ENCODE measurements around the gene TLX1.

TLX1 gene

DNA sequence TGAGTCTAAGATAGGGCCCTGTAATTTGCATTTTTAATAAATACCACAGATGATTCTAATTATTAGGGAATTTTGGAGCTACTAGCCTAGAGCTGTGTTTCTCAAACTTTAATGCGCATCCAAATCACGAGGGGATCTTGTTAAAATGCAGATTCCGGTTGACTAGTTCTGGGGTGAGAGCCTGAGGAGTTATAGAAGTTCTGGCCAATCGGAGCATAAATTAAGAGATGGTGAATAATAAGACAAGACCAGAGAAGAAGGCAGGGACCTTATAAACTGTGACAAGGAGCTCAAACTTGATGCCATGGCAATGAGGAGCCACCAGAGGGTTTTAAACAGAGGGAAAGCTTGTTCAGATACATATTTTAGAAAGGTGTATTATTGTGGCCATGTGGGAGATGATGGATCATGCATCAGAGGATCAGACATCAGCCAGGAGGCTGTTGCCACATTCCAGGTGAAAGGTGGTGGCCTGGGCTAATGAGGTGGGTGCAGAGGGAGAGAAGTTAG, 29.7 kb upstream of the TLX1 start:
- no peak for ATAC-seq
- Mint-ChIP-seq H3K27ac (no peak overlapping the region), H3K36me3 (no peaks in the 10 kb centered on the region), H3K9me3 (no peaks in the 10 kb centered on the region), H3K4me3 (no peak overlapping the region), H3K4me1 (no peaks in the 10 kb centered on the region)
- DNase-seq (ENCODE audit: low spot score in 2 of 2): no peak

DNA sequence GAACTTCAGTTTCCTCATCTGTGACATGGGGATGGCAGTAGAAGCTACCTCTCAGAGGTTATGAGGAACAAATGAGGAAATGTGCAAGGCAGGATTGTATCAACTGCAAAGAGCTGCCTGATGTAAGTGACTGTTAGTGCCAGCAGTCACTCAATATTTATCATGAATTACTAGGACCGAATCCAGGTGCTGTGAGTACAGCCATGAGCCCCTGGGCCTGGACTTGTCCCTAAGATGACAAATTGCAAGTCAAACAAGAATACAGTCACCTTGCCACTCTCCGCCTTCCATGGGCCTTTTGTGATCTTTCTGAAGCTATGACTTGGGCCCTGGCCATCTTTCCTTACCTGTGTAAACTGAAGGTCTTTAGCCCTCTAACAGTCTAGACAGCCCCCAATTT, 27.7 kb upstream of the TLX1 start:
- no peaks in the 10 kb centered on the region for H3K4me1 Mint-ChIP-seq
- H3K36me3 Mint-ChIP-seq: no peaks in the 10 kb centered on the region
- DNase-seq (ENCODE audit: low spot score in 2 of 2) (no peak), ATAC-seq (no peak)
- no peak overlapping the region for H3K27ac Mint-ChIP-seq
- H3K4me3 Mint-ChIP-seq: no peak overlapping the region
- no peaks in the 10 kb centered on the region for H3K9me3 Mint-ChIP-seq

DNA sequence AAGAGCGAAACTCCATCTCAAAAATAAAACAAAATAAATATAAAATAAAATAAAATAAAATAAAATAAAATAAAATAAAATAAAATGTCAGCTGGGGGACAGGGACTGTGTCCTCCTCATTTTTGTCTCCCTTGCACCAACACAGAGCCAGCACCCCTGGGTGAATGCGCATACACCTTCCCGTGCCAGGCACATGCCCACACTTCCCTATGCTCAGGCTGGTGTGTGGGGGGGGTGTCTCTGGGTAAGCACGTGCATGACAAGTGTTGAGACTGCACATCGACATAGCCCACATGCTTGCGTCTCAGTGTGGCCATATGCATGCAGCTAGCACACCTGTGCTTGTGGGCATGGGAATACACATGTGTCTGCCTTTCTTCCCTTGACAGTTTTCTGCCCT, 24.7 kb upstream of the TLX1 start:
- Mint-ChIP-seq H3K9me3 (no peaks in the 10 kb centered on the region), H3K27ac (no peak overlapping the region), H3K36me3 (no peaks in the 10 kb centered on the region), H3K4me3 (no peak overlapping the region), H3K4me1 (no peaks in the 10 kb centered on the region)
- ATAC-seq (no peak), DNase-seq (ENCODE audit: low spot score in 2 of 2) (no peak)

GRCh38 chr10:101107771-101108170, 23.3 kb upstream of the TLX1 start:
- ATAC-seq: no peak
- Mint-ChIP-seq H3K27ac (no peak overlapping the region), H3K4me1 (no peaks in the 10 kb centered on the region)

DNA sequence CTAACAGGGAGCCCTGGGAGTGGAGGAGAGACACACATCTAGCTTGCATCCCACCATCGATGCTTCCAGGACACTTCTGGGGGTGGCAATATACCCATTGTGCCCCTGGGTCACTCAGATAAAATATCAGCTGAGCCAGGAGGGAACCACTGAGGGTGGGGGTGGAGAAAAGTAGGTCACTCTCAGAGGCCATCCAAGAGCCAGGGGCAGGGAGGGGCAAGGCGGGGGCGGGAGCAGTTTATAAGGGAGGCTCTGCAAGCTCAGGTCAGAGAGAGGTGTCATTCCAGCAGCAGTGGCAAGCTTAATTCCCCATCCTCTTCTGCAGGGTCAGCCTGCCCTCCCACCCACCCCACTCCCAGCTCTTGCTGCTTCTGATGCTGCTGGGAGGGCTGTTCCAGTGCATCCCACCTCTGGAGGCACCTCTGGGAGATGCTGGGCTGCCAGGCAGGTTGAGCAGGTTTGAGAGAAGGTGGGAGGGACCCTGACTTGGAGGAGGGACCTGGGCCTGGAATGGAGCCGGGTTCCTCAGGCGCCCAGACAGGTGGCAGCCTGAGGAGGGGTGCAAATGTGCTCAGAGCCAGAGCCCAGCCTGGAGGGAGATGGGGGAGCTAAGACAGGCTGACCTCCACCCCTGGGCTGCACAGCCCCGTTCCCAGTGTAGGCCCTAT, 20.1 kb upstream of the TLX1 start:
- Mint-ChIP-seq H3K4me1 (no peaks in the 10 kb centered on the region), H3K27ac (no peak overlapping the region), H3K9me3 (no peaks in the 10 kb centered on the region), H3K4me3 (no peak overlapping the region), H3K36me3 (no peaks in the 10 kb centered on the region)
- DNase-seq (ENCODE audit: low spot score in 2 of 2): no peak
- ATAC-seq: no peak

More at GRCh38 chr10:101107771-101108170, 23.3 kb upstream of the TLX1 start:
- H3K9me3 Mint-ChIP-seq: no peaks in the 10 kb centered on the region
- no peak overlapping the region for H3K4me3 Mint-ChIP-seq
- no peak for DNase-seq (ENCODE audit: low spot score in 2 of 2)
- H3K36me3 Mint-ChIP-seq: no peaks in the 10 kb centered on the region

DNA sequence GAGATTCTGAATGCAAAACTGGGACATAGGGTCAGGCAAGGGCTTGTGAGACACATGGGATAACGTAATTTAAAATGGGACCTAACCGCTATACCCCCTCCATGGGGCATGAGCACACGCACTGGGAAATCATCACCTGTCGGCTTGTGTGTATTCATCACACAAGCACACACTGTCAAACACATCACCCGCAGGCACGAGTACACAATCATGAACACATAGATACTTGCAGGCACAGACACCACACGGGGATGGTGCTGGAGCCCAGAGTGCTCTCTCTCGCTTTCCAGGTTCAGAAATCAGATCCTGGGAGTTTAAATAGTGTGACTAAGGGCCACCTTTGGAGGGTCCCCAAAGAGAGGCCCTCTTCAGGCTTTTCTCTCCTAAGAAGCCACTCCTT, 19.6 kb upstream of the TLX1 start:
- no peak overlapping the region for H3K4me3 Mint-ChIP-seq
- no peaks in the 10 kb centered on the region for H3K4me1 Mint-ChIP-seq
- DNase-seq (ENCODE audit: low spot score in 2 of 2): no peak
- H3K27ac Mint-ChIP-seq: no peak overlapping the region
- H3K36me3 Mint-ChIP-seq: no peaks in the 10 kb centered on the region
- no peak for ATAC-seq
- no peaks in the 10 kb centered on the region for H3K9me3 Mint-ChIP-seq

DNA sequence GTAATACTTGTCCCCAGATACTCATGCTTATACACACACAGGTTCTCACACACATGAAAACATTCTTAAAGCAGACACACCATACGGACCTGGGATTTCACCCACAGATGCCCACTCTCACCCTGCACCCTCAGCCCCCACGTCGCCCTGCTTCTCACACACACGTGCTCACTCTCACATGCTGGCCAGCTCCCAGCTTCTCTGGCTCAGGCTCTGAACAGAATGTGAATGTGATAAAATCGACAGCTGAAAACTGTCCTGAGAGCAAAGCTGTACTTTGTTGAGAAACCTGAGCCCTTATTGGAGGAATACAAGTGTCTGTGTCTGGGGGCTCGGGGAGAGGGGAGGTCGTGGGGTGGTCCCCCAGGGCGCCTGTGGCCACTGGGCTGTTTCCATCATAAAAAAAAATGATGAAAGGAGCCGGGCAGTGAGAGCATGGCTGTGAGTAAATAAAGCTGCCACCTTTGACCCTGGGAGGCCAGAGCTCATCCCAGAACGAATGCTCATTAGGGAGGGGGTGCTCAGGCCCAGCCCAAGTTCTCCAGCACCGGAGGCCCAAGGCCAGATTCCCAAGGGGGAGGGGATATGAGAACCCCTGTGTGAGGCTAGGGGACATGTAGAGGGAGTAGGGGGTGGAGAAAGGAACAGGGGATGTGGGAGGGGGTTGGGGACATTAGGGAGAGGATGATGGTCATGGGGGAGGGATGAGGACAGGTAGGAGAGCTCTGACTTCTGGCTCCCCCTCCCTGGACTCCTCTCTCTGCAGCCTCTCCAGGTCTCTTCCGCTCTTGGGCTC, 18.1 kb upstream of the TLX1 start:
- H3K36me3 Mint-ChIP-seq: no peaks in the 10 kb centered on the region
- no peaks in the 10 kb centered on the region for H3K9me3 Mint-ChIP-seq
- H3K4me1 Mint-ChIP-seq: no peaks in the 10 kb centered on the region
- DNase-seq (ENCODE audit: low spot score in 2 of 2) (no peak), ATAC-seq (no peak)
- H3K27ac Mint-ChIP-seq: no peak overlapping the region
- no peak overlapping the region for H3K4me3 Mint-ChIP-seq

DNA sequence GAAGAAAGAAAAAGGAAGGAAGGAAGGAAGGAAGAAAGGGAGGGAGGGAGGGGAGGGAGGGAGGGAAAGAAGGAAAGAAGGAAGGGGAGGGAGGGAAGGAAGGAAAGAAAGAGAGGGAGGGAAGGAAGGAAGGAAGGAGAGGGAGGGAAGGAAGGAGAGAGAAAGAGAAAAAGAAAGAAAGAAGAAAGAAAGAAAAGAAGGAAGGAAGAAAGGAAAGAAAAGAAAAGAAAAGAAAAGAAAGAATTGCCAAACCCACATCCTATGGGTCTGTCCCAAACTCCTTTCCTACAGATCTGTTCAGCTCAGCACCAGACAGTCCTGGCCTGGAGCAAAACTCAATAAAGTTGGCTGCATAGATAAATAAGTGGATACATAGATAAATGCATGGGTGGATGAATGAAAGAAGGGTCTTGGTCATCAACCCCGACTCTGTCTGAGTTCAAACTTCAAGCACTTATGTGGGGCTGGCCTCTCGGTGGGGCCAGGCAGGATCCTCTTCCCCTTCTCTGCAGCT, 17.2 kb upstream of the TLX1 start:
- H3K36me3 Mint-ChIP-seq: no peaks in the 10 kb centered on the region
- no peak overlapping the region for H3K27ac Mint-ChIP-seq
- H3K4me3 Mint-ChIP-seq: no peak overlapping the region
- DNase-seq (ENCODE audit: low spot score in 2 of 2): no peak
- no peak for ATAC-seq
- H3K9me3 Mint-ChIP-seq: no peaks in the 10 kb centered on the region
- H3K4me1 Mint-ChIP-seq: no peaks in the 10 kb centered on the region

GRCh38 chr10:101114646-101115045, 16.5 kb upstream of the TLX1 start:
- no peaks in the 10 kb centered on the region for H3K36me3 Mint-ChIP-seq
- no peak overlapping the region for H3K27ac Mint-ChIP-seq
- H3K4me3 Mint-ChIP-seq: no peak overlapping the region
- no peaks in the 10 kb centered on the region for H3K9me3 Mint-ChIP-seq
- no peaks in the 10 kb centered on the region for H3K4me1 Mint-ChIP-seq
- DNase-seq (ENCODE audit: low spot score in 2 of 2) (no peak), ATAC-seq (no peak)

GRCh38 chr10:101116754-101117153, 14.3 kb upstream of the TLX1 start:
- no peak for ATAC-seq
- no peaks in the 10 kb centered on the region for H3K9me3 Mint-ChIP-seq
- H3K4me3 Mint-ChIP-seq: no peak overlapping the region
- no peak for DNase-seq (ENCODE audit: low spot score in 2 of 2)
- H3K27ac Mint-ChIP-seq: no peak overlapping the region
- H3K36me3 Mint-ChIP-seq: no peaks in the 10 kb centered on the region
- H3K4me1 Mint-ChIP-seq: peaks cover 13% of the 10 kb centered on the region

- ATAC-seq (no peak), DNase-seq (ENCODE audit: low spot score in 2 of 2) (no peak)
- H3K27ac Mint-ChIP-seq: no peak overlapping the region
- H3K4me3 Mint-ChIP-seq: no peak overlapping the region
- H3K9me3 Mint-ChIP-seq: no peaks in the 10 kb centered on the region
- peaks cover 23% of the 10 kb centered on the region for H3K4me1 Mint-ChIP-seq
- H3K36me3 Mint-ChIP-seq: no peaks in the 10 kb centered on the region
Measured at GRCh38 chr10:101118031-101118430, 13.1 kb upstream of the TLX1 start.

DNA sequence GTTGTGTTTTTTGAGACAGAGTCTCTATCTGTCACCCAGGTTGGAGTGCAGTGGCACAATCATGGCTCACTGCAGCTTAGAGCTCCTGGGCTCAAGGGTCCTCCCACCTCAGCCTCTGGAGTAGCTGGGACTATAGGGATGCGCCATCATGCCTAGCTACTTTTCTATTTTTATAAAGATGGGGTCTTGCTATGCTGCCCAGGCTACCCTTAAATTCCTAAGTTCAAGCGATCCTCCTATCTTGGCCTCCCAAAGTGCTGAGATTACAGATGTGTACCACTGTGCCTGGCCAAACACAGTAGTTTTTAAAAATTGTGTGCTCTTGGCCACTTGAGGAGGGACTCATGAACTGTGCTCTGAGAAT, 10.6 kb upstream of the TLX1 start:
- Mint-ChIP-seq H3K9me3 (no peaks in the 10 kb centered on the region), H3K36me3 (no peaks in the 10 kb centered on the region), H3K27ac (peak overlapping the region; percentile 94), H3K4me3 (peak overlapping the region; percentile 89), H3K4me1 (peaks cover 30% of the 10 kb centered on the region)
- ATAC-seq (no peak), DNase-seq (ENCODE audit: low spot score in 2 of 2) (no peak)

DNA sequence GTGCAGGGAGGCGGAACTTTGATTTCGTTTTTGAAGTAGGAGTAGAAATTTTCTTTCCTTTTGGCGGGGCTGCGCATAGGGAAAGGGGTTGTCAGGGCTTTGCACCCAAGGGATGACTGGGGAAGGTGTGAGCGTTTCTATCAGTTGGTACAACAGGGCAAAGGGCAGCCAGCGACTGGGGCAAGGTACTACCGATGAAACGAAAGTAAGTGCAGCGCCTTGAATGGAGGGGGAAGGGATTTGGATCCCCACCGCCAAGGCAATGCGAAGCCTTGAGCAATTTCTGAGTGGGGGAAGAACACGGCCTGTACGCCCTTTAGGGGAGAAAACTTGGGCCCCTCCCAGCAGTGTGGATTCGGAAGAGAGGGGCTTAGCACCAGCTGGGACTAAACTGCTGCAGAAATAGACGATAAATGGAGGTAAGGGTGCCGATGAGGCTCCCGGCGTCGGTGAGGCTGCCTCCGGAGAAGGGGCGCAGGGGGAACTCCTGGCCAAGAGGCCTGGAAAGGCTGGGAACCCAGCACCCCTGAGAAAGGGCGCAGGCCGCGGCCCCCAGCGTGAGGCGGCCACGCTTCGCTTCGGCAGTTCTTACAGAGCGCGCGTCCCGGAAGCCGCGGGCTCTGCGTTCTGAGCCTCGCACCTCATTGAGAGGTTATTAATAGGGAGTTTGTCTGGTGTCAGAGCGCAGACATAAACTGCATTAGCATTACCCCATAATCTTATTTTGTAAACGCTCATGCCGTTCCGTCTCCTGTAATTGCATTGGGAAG, 10.0 kb upstream of the TLX1 start:
- Mint-ChIP-seq H3K4me1 (peaks cover 30% of the 10 kb centered on the region), H3K36me3 (no peaks in the 10 kb centered on the region), H3K27ac (peak overlapping the region; percentile 94), H3K9me3 (no peaks in the 10 kb centered on the region), H3K4me3 (peak overlapping the region; percentile 89)
- ATAC-seq (peak; percentile 83), DNase-seq (ENCODE audit: low spot score in 2 of 2) (no peak)

GRCh38 chr10:101121654-101122031, 9.5 kb upstream of the TLX1 start:
- DNase-seq (ENCODE audit: low spot score in 2 of 2): no peak
- no peaks in the 10 kb centered on the region for H3K9me3 Mint-ChIP-seq
- no peak overlapping the region for H3K27ac Mint-ChIP-seq
- no peaks in the 10 kb centered on the region for H3K36me3 Mint-ChIP-seq
- H3K4me1 Mint-ChIP-seq: peaks cover 30% of the 10 kb centered on the region
- peak overlapping the region; percentile 89 for H3K4me3 Mint-ChIP-seq
- peak; percentile 18 for ATAC-seq

DNA sequence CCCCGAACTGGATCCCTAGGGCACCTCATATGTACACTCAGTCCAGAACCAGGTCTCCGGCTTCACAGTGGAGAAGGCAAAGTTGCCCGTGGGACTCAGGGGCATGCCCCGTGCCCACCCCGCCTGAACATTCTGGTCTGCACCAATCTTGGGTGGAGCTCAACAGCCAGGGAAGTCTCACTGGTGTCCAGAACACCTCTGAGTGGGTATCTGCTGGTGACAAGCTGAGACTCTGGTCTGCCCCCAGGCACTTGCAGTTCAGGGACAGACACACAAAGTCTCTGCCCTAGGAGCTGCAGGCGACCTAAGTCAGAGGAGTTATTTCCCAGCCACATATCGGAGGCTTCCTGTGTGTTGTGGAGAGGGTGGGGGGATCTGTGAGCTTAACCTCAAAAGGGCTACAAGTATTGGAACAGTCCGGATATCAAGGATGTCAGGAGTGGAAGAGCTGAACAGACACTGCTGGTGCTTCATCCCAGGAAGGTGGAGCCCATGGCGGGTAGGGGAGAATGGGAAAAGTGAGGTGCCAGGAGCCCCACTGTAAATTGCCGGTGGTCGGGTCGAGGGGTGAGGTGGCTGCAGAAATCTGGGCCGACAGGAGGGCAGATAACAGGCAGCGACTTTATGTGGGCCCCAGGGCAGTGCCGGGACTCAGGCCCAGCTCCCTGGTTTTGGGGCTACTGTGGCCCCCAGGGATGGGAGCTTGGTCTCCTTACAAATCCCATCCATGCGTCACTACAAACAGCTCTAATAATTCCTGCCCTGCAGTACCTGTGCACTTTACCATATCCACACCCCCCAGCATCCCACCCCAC, 8.6 kb upstream of the TLX1 start:
- ATAC-seq: no peak
- no peak for DNase-seq (ENCODE audit: low spot score in 2 of 2)
- no peaks in the 10 kb centered on the region for H3K36me3 Mint-ChIP-seq
- H3K27ac Mint-ChIP-seq: no peak overlapping the region
- H3K4me3 Mint-ChIP-seq: peak overlapping the region; percentile 89
- no peaks in the 10 kb centered on the region for H3K9me3 Mint-ChIP-seq
- H3K4me1 Mint-ChIP-seq: peaks cover 30% of the 10 kb centered on the region

Data from stimulated activated effector memory CD8-positive, alpha-beta T cell treated with anti-CD3 and anti-CD28 coated beads, Interleukin-12 subunit alpha, Interleukin-12 subunit beta, amount 100 ng/mL, for 72 hours (primary cell).